ENCODE measurements around the gene DDX20. TPM values are rescaled to one million over a fixed set of nuclear protein-coding genes. Genes with fewer than 3 reads are reported as not detected.

The DDX20 gene
- total RNA-seq, 1 experiment from 2014 or later, result 20.5 TPM

DNA sequence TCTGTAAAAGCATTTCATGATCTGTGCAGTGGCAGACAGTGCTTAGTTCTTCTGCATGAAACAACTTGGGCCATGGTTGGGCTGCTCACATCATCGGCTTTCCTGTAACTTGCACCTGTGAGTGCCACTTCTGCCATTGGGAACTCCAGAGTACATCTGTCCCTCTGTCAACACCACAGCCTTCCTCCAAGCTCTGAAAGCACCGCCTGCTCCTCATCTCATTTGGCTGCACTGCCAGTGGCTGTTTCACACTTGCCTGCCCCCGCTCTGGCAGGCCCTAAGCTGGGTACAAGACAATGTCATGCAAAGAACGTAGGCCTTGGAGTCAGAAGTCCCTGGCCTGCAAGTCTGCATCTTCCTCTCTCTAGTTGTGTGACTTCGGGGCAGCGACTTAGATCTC is 46.4 kb downstream of the DDX20 start:
- in situ Hi-C loops (cut with HindIII; ENCODE audit: low pct_unique_long_range_greater_than_20kb, low sequenced_read_pairs), result no loop called here
- no peak for DNase-seq (ENCODE audit: low read depth, low spot score)

DNA sequence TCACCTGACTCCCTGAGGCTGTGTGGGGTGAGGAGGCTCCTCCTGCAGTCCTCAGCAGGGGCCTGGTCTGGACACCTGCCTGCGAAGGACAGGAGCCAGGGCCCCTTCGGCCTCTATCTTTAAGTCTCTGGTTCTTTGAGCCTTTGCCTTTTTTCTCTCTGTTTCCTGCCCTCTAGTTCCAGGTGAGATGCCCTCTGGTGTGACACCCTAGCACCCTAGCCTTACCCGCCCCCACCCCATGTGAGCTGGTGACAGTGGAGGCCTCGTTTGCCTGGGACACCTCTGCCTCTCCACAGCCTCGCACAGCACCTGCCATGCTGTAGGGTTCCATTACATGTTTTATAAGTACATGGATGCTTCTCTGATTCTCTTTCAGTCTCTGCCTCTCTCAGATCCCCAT is 47.3 kb downstream of the DDX20 start:
- in situ Hi-C loops (cut with HindIII; ENCODE audit: low pct_unique_long_range_greater_than_20kb, low sequenced_read_pairs), result no loop called here
- no peak for DNase-seq (ENCODE audit: low read depth, low spot score)

DNA sequence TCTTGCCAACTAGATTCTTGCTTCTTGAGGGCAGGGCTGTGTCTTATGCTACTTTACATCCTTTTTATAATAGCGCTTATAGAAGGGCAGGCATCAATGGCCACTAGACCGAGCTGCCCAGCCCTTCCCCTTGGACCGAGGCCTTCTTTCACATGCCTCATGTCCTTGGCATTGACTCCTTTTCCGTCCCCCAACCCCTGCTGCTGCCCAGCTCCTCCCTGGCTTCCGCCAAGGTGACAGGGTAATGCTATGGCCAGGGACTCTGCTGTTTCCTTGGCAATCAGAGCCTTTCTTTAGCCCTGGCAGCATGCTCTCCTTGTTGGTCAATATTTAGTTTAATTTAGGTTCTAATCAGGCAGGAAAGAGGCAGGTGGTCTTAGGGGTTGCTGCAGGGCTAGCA is 48.2 kb downstream of the DDX20 start:
- in situ Hi-C loops (cut with HindIII; ENCODE audit: low pct_unique_long_range_greater_than_20kb, low sequenced_read_pairs), result no loop called here
- DNase-seq (ENCODE audit: low read depth, low spot score), result no peak

GRCh38 chr1:111804776-111805175 is 49.1 kb downstream of the DDX20 start:
- no peak for DNase-seq (ENCODE audit: low read depth, low spot score)
- in situ Hi-C loops (cut with HindIII; ENCODE audit: low pct_unique_long_range_greater_than_20kb, low sequenced_read_pairs), result no loop called here

GRCh38 chr1:111805251-111805650 is 49.5 kb downstream of the DDX20 start:
- DNase-seq (ENCODE audit: low read depth, low spot score), result no peak

GRCh38 chr1:111811891-111812290 is 56.2 kb downstream of the DDX20 start:
- in situ Hi-C loops (cut with HindIII; ENCODE audit: low pct_unique_long_range_greater_than_20kb, low sequenced_read_pairs), result no loop called here

More at GRCh38 chr1:111805251-111805650, 49.5 kb downstream of the DDX20 start:
- in situ Hi-C loops (cut with HindIII; ENCODE audit: low pct_unique_long_range_greater_than_20kb, low sequenced_read_pairs), result no loop called here

GRCh38 chr1:111812306-111812705 is 56.6 kb downstream of the DDX20 start:
- DNase-seq (ENCODE audit: low read depth, low spot score), result no peak
- in situ Hi-C loops (cut with HindIII; ENCODE audit: low pct_unique_long_range_greater_than_20kb, low sequenced_read_pairs), result no loop called here

More at GRCh38 chr1:111811891-111812290, 56.2 kb downstream of the DDX20 start:
- no peak for DNase-seq (ENCODE audit: low read depth, low spot score)

GRCh38 chr1:111813440-111814304 is 58.0 kb downstream of the DDX20 start:
- DNase-seq (ENCODE audit: low read depth, low spot score), result peak; percentile 39
- in situ Hi-C loops (cut with HindIII; ENCODE audit: low pct_unique_long_range_greater_than_20kb, low sequenced_read_pairs), result no loop called here

DNA sequence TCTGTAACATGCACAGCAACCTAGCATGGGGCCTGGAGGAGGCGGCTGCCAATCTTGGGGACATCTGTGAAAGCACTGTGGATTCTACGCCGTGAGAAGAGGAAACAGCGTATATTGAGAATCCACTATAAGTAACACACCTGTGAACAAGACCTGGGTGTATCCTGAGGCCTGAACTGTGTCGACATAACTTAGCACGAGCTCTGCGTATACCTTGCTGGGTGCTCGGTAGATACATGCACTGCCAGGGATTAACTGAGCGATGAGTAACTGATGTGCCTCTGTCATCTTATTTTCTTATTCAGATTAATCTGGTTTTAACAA is 58.6 kb downstream of the DDX20 start:
- DNase-seq (ENCODE audit: low read depth, low spot score), result no peak
- in situ Hi-C loops (cut with HindIII; ENCODE audit: low pct_unique_long_range_greater_than_20kb, low sequenced_read_pairs), result no loop called here

GRCh38 chr1:111814642-111815041 is 58.9 kb downstream of the DDX20 start:
- in situ Hi-C loops (cut with HindIII; ENCODE audit: low pct_unique_long_range_greater_than_20kb, low sequenced_read_pairs), result no loop called here

More at GRCh38 chr1:111814642-111815041, 58.9 kb downstream of the DDX20 start:
- no peak for DNase-seq (ENCODE audit: low read depth, low spot score)

Small RNA genes within 50 kb of the gene (small RNA-seq; reads per million reads assigned to genes)
- 0 to 0.02 reads per million in 2 experiments for gene INKA2

Other genes starting within 250 kb of the DDX20 start
- 8.4 and 11.2 TPM in 2 replicates for gene RAP1A, start 136.1 kb upstream of the DDX20 start, total RNA-seq (2014; rRNA removed; shearing (Covaris generic))
- 0.48 TPM in 1 of 2 replicates, not detected in the other for gene INKA2, start 16.5 kb upstream of the DDX20 start, total RNA-seq (2014; rRNA removed; shearing (Covaris generic))
- gene KCND3, start 233.8 kb downstream of the DDX20 start, total RNA-seq (2014; rRNA removed; shearing (Covaris generic)), result 0.11 and 0.13 TPM in 2 replicates